Posterior vena cava (tissue), 2 donors: ENCODE data around the gene ALS2. TPM values are rescaled to one million over a fixed set of nuclear protein-coding genes. Genes with fewer than 3 reads are reported as not detected.
A peak's percentile ranks its signal among the peaks of the same experiment; 100 is the strongest.
"Not testable (repeated sequence)": the region's sequence is repeated elsewhere in the genome, so short reads cannot be mapped to it uniquely, and the experiment has no call there.

Experiments
- DNase-seq: peaks from one replicate; pipeline ENCODE4 v3.0.0-alpha.2; 2020; ENCODE audit warnings: low spot score
- intact Hi-C, 2 donors: fragments of 100-400 bp; cut with DNase I; formaldehyde crosslinking; loops; one replicate each; pipeline versions ENCODE4 v1.14.1 to v1.14.2; 2022 to 2023
- long read RNA-seq, 2 donors: library from polyadenylated mRNA; unstranded; transcript quantifications; one replicate each; pipeline ENCODE4 v2.0.0, GENCODE V29; 2020 to 2021
- total RNA-seq, 2 donors: library from RNA; stranded (reverse); fragmentation: NEBNext Ultra II Directional; extraction: Animal tissue kit (Norgen Biotek cat#: 25700); gene quantifications; one replicate each; pipeline ENCODE4 v1.2.1, GENCODE V29; 2021
- donor health status: DM: yes; HTN: yes; CAD: no.
- donor health status: DM: yes; HTN: yes; CAD: no.

The ALS2 gene
- total RNA-seq, result 10 to 100 TPM; 20.4 to 21.9 TPM
- long read RNA-seq, donor 1, partial matches to known transcripts, result 2 of 6 reads
- long read RNA-seq, donor 1, other reads (novel, unspliced or antisense), result 3 of 6 reads
- long read RNA-seq, donor 2, partial matches to known transcripts, result 3 of 7 reads
- long read RNA-seq, donor 2, other reads (novel, unspliced or antisense), result 1 of 7 reads

DNA sequence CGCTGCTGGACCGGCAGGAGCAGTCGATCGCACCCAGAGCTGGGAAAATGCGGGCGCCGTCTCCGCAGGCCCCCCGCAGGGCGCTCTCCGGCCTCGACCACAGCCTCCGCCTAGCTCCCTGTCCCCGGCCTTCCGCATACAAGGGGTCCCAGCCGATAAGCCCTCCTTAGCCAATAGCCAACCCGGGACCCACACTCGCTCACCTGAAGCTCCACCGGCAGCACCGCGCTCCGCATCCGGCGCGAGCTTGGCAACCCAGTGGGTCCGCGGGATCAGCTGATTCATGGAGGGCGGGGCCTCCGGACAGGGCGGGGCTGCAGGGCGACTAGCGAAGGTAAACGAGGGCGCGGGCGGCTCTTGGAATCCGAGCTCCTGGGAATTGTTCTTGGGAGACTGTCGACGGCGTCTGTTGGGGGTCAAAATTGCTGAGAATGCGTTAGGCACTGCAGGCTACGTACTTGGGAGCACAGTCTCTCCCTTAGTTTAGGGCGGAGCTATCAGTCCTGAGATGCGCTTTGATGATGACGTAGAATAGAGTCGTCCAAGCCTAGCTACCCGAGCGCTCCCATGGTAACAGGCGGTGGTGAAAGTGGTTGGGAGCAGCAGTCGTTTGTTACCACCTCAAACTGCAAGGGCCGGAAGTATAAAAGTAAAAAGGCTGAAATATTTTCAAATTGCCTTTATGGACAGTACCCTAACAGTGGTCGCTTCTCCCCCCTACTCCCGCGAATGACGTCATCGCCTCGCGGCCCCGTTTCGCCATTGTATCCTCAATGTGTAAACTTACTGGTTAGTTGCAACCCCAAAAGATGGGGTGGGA lies at the start of gene ALS2:
TSS of gene ALS2 (minus strand) at position 260 of the 820 bp plus-strand sequence. CDS start 12,048 bp downstream, outside the sequence.
- DNase-seq, result peak; percentile 98
- intact Hi-C loops, result no loop called here

GRCh38 chr2:201828220-201828619 lies 47.5 kb upstream of the ALS2 start:
- intact Hi-C loops, result no loop called here
- no peak for DNase-seq

DNA sequence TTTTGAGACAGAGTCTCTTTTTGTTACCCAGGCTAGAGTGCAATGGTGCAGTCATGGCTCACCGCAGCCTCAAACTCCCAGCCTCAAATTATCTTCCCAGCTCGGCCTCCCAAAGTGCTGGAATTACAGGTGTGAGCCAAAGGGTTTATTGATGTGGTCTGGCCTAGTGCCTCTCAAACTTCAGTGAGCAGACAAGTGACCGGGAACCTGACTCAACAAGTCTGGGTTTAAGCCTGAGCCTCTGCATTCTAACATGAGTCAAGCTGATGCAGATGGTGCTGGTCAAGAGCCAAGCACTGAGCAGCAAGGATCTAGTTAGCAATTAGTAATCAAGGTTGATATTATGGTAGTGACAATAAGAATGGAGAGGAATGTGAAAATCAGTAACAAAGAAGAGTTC lies 46.9 kb upstream of the ALS2 start:
- DNase-seq, result no peak
- intact Hi-C loops, result no loop called here

GRCh38 chr2:201824212-201824611 lies 43.5 kb upstream of the ALS2 start:
- no peak for DNase-seq
- intact Hi-C loops, result no loop called here

DNA sequence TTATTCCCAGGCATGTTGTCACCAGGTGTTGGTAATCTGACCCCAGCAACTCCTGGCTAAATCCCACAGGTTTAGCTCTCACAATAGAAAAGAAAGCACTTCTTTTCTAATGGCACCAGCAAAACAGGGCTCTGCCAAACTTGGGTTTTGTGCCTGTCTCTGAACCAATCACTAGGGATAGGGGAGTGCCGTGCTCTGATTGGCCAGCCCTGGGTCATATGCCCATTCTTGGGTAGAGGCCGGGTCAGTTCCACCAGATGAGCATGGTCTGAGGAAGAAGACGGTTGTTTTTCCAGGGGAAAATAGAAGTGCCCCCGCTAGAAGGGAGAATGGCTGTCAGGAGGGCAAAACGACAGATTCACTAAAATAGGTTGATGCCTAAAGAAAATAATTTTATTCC lies 40.3 kb upstream of the ALS2 start:
- DNase-seq, result no peak
- intact Hi-C loops, result no loop called here

- DNase-seq, result no peak
These were observed 39.8 kb upstream of the ALS2 start for GRCh38 chr2:201820383-201821007.

GRCh38 chr2:201816657-201817575 lies 36.2 kb upstream of the ALS2 start:
- no peak for DNase-seq
- intact Hi-C loops, result no loop called here

More at GRCh38 chr2:201820383-201821007, 39.8 kb upstream of the ALS2 start:
- intact Hi-C loops, result no loop called here

DNA sequence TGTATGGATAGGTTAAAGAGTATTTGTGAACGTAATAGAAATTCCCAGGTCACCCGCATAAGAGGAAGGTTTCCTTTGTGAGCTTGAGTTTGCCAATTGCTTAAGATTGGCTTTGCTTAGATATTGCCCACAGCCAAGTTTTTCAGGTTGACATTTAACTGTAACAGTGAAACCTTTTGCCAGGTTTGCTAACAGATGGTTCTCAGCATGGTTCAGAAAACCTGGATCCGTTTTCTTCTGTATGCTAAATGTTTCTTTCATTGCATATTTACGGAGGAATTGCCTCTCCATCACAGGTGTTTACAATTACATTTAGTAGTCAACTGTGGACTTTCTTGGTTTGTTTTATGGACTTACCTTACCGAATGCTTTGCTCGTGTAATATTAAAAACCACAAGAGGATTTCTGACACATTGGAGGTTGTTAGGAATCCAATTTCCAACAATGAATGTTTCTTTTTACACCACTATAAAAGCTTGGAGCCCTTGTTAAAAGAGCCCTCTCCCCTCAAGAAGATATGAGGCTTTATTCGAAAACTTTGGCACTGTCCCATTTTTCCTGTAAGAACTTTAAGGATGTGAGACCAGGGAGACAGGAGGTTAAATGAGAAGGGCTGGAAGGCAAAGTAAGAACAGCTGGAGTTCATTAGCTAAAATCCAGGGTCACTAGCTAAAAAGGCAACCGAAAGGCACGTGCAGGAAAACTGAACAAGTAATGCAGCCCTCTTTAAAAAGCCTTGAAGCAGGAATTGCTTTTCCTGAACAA lies 33.4 kb upstream of the ALS2 start:
- DNase-seq, result no peak
- intact Hi-C loops, result no loop called here

DNA sequence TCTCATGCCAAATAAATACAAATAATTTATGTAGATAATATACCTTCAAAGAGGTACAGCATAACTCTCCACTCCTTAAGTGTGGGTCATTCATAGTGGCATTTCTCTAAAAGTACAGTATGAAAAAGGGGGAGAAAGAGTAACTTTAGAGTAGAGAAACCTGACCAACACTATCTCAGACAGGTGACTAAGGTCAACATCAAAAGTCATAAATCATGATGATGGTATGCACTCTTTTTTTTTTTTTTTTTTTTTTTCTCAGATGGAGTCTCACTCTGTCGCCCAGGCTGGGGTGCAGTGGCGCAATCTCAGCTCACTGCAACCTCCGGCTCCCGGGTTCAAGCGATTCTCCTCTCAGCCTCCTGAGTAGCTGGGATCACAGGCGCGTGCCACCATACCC lies 29.9 kb upstream of the ALS2 start:
- intact Hi-C loops, DNase-seq: not testable (repeated sequence)

DNA sequence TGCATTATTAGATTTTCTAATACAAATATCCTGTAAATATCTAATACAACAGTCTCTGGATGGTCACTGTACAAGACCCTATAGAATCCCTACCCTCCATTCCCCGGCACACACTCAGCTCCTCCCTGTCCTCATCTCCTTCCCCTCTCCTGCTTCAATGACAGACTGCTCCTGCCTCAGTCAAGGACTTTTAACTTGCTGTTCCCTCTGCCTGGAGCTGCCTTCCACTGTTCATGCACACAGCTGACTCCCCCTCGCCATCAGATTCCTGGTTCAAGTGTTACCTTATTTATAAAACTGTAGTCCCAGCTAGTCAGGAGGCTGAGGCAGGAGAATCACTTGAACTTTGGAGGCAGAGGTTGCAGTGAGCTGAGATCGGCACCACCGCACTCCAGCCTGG lies 28.9 kb upstream of the ALS2 start:
- intact Hi-C loops, result loop anchor here in 1 of 2 donors (5.0 kb wide), 1 partner anchor 163 kb away; no protein-coding TSS in a partner anchor
- DNase-seq, result no peak

DNA sequence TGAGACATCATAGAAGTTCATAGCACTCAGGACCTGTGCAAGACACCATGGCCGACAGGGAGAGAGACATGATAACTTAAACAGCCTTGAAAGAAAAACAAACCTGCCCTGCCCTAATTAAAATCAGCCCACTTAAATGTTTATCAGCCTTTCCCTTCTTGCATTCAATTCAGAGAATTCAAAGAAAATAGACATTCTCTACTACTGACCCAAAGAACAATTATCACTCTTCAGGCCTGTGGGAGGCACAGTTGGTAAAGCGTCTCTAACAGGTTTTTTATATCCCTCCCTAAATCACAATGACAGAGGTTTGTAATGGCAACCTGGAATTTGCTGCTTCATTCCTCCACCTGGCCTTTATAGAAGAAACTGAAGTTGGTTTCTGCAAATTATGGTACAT lies 27.3 kb upstream of the ALS2 start:
- intact Hi-C loops, result loop anchor here in 1 of 2 donors (5.0 kb wide), 1 partner anchor 164 kb away; no protein-coding TSS in a partner anchor
- no peak for DNase-seq

- peak; percentile 84 for DNase-seq
- intact Hi-C loops, result loop anchor here in 1 of 2 donors (5.0 kb wide), 1 partner anchor 165 kb away; no protein-coding TSS in a partner anchor
These were observed 26.8 kb upstream of the ALS2 start for GRCh38 chr2:201807452-201807999.

DNA sequence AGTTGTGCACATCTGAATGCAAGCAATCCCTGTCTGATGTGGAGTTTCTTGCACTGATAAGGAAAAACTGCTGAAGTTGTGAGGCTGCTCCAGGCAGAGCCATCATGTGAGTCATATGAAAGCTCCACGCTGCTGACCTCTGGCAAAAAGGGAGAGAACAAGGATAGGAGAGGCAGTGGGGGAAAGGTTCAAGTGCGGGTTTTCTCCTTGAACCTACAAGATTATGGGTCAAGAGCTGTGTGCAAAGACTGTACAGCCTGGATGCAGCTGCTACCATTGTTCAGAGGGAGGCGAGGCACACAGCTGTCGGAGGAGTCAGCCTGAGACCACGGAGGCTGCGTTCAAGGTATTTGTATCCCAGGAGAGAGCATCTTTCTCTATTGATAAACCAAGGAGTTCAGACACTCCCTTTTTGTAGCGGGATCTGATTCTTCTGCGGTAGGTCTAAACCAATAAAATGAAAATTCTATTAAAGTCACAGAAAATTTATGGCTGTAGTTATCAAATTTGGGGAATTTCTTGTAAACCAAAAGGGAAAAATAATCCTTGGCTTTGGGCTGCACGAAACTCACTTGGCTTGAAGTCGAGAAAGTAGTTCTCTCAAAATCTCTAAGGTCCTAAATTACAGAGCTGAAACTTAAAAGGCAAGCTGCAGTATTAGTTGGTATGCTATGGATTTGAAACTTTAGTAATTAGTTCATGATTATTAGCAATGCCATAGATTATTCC lies 25.9 kb upstream of the ALS2 start, which contains the start of gene CDK15:
TSS of gene CDK15 (plus strand) at position 96 of the 729 bp plus-strand sequence. CDS start at position 224, 128 bp downstream.
- intact Hi-C loops, result loop anchor here in 1 of 2 donors (5.0 kb wide), 1 partner anchor 166 kb away; no protein-coding TSS in a partner anchor
- DNase-seq, result no peak

DNA sequence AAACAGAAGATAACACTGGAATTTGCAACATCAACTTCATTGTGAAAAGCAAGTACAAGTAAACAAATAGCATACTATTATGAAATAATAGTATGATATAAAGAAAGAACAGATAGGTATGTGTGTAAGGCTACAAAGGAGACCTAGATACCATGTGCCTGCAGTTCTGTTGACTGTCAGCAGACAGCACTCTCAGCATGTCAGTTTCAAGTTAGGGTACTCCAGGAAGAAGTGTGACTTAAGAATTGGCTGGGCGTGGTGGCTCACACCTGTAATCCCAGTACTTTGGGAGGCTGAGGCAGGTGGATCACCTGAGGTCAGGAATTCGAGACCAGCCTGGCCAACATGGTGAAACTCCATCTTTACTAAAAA lies 18.2 kb upstream of the ALS2 start:
- not testable (repeated sequence) for DNase-seq
- intact Hi-C loops, result loop anchor here (5.0 to 10.0 kb wide), 3 partner anchors 63 to 378 kb away; no protein-coding TSS in a partner anchor

- intact Hi-C loops, result loop anchor here (5.0 to 10.0 kb wide), 3 partner anchors 64 to 379 kb away; no protein-coding TSS in a partner anchor
- DNase-seq, result no peak
These were observed 17.6 kb upstream of the ALS2 start for GRCh38 chr2:201798252-201798913.

- intact Hi-C loops, result loop anchor here (5.0 to 10.0 kb wide), 3 partner anchors 65 to 380 kb away; no protein-coding TSS in a partner anchor
- no peak for DNase-seq
These were observed 16.6 kb upstream of the ALS2 start for GRCh38 chr2:201797175-201797840.
